HepG2 (cell line): Measurements from ENCODE around the gene NUDT16. TPM values are rescaled to one million over a fixed set of nuclear protein-coding genes. Genes with fewer than 3 reads are reported as not detected.
A peak's percentile ranks its signal among the peaks of the same experiment; 100 is the strongest.

Source experiments
- CREB1 ChIP-seq, 2 experiments: fragments of 450-650 bp in 1 of 2; IDR thresholded peaks; 2 replicates each; pipeline ENCODE4 v1.6.1; 2016 to 2017; ENCODE audit warnings: control low read depth in 1 of 2, mild to moderate bottlenecking in 1 of 2, missing compliant biosample characterization in 1 of 2, missing genetic modification characterization in 1 of 2
- HMGXB3 ChIP-seq: sonication (generic); formaldehyde crosslinking; IDR thresholded peaks from 2 replicates; pipeline ENCODE4 v1.4.0; 2020; ENCODE audit warnings: missing genetic modification reagents, borderline replicate concordance
- HOXD1 ChIP-seq: sonication (generic); formaldehyde crosslinking; IDR thresholded peaks from 2 replicates; pipeline ENCODE4 v1.5.0; 2020; ENCODE audit warnings: missing genetic modification reagents
- JUN ChIP-seq: sonication (generic); formaldehyde crosslinking; IDR thresholded peaks from 2 replicates; pipeline ENCODE4 v1.4.0; 2020; ENCODE audit warnings: mild to moderate bottlenecking, missing genetic modification reagents
- JUND ChIP-seq: sonication (generic); formaldehyde crosslinking; IDR thresholded peaks from 2 replicates; pipeline ENCODE4 v1.8.0; 2022; ENCODE audit warnings: mild to moderate bottlenecking, missing genetic modification reagents
- ONECUT2 ChIP-seq: sonication (generic); formaldehyde crosslinking; IDR thresholded peaks from 2 replicates; pipeline ENCODE4 v1.4.0; 2020; ENCODE audit warnings: missing genetic modification reagents
- PAXIP1 ChIP-seq: sonication (generic); formaldehyde crosslinking; conservative IDR thresholded peaks from 2 replicates; pipeline ENCODE4 v1.4.0; 2020; ENCODE audit warnings: mild to moderate bottlenecking, missing genetic modification reagents, moderate library complexity
- POLR2A ChIP-seq, 2 experiments: IDR thresholded peaks; 2 replicates each; pipeline ENCODE4 v1.6.1; 2011; ENCODE audit warnings: low read depth in 2 of 2, low read length in 2 of 2, mild to moderate bottlenecking in 1 of 2, moderate library complexity in 1 of 2; ENCODE audit not compliant: insufficient read depth in 1 of 2
- SOX6 ChIP-seq, 2 experiments: fragments of 450-650 bp in 1 of 2; sonication (generic) in 1 of 2; formaldehyde crosslinking in 1 of 2; IDR thresholded peaks; 2 replicates each; pipeline versions ENCODE4 v1.4.0 to v1.6.1; 2017 to 2020; ENCODE audit warnings: antibody characterized with exemption in 1 of 2, mild to moderate bottlenecking in 1 of 2, missing genetic modification reagents in 1 of 2
- THAP11 ChIP-seq: IDR thresholded peaks from 2 replicates; pipeline ENCODE4 v1.6.1; 2016; ENCODE audit warnings: missing biosample characterization, missing genetic modification reagents
- ZNF160 ChIP-seq: sonication (generic); formaldehyde crosslinking; IDR thresholded peaks from 2 replicates; pipeline ENCODE4 v1.8.0; 2022; ENCODE audit warnings: mild to moderate bottlenecking, inconsistent platforms, missing genetic modification reagents
- ZNF550 ChIP-seq: sonication (generic); formaldehyde crosslinking; IDR thresholded peaks from 2 replicates; pipeline ENCODE4 v1.4.0; 2020; ENCODE audit warnings: mild to moderate bottlenecking, missing genetic modification reagents, borderline replicate concordance
- ZNF678 ChIP-seq: sonication (generic); formaldehyde crosslinking; IDR thresholded peaks from 2 replicates; pipeline ENCODE4 v1.4.0; 2020; ENCODE audit warnings: mild to moderate bottlenecking, missing genetic modification reagents
- ZNF7 ChIP-seq: IDR thresholded peaks from 2 replicates; pipeline ENCODE4 v1.6.1; 2016; ENCODE audit warnings: missing biosample characterization, missing genetic modification reagents
- ZNF776 ChIP-seq: sonication (generic); formaldehyde crosslinking; IDR thresholded peaks from 2 replicates; pipeline ENCODE4 v1.4.0; 2020; ENCODE audit warnings: mild to moderate bottlenecking, missing genetic modification reagents
- ZSCAN21 ChIP-seq: sonication (generic); formaldehyde crosslinking; IDR thresholded peaks from 2 replicates; pipeline ENCODE4 v1.8.0; 2022; ENCODE audit warnings: mild to moderate bottlenecking, missing genetic modification reagents, moderate library complexity, borderline replicate concordance
- polyA plus RNA-seq, 8 experiments: library from polyadenylated mRNA; depleted of rRNA in 3 of 8; stranded (reverse) in 7 of 8; unstranded in 1 of 8; fragments of >200 nt; fragmentation: Illumina TruSeq in 4 of 8; extraction: Trizol in 4 of 8; gene quantifications; 2 replicates each; pipeline versions ENCODE4 v1.2.1 to v1.2.3, GENCODE V29; 2011 to 2016; ENCODE audit warnings: low read depth in 4 of 8, missing spikeins in 1 of 8, mixed read lengths in 1 of 8; ENCODE audit not compliant: insufficient read depth in 1 of 8
- total RNA-seq, 5 experiments: library from RNA; depleted of rRNA; stranded (reverse); fragments of >200 nt; fragmentation: Illumina TruSeq; extraction: Trizol; gene quantifications; 2 replicates each; pipeline ENCODE4 v1.2.3, GENCODE V29; 2016; ENCODE audit warnings: low read depth in 1 of 5
- TF ChIP-seq, protein P1 (sequence below), 2 experiments: fragments of 450-650 bp in 1 of 2; sonication (generic) in 1 of 2; formaldehyde crosslinking; IDR thresholded peaks; 2 replicates each; pipeline versions ENCODE4 v1.5.0 to v1.8.0; 2020 to 2022; ENCODE audit warnings: mild to moderate bottlenecking in 1 of 2, missing genetic modification reagents in 1 of 2

NUDT16 gene
- total and polyA plus RNA-seq, 2 of the 13 experiments (the other 11 are each of a cell fraction or from before 2014, with no cell fraction given): 5.4 to 14.8 TPM

DNA sequence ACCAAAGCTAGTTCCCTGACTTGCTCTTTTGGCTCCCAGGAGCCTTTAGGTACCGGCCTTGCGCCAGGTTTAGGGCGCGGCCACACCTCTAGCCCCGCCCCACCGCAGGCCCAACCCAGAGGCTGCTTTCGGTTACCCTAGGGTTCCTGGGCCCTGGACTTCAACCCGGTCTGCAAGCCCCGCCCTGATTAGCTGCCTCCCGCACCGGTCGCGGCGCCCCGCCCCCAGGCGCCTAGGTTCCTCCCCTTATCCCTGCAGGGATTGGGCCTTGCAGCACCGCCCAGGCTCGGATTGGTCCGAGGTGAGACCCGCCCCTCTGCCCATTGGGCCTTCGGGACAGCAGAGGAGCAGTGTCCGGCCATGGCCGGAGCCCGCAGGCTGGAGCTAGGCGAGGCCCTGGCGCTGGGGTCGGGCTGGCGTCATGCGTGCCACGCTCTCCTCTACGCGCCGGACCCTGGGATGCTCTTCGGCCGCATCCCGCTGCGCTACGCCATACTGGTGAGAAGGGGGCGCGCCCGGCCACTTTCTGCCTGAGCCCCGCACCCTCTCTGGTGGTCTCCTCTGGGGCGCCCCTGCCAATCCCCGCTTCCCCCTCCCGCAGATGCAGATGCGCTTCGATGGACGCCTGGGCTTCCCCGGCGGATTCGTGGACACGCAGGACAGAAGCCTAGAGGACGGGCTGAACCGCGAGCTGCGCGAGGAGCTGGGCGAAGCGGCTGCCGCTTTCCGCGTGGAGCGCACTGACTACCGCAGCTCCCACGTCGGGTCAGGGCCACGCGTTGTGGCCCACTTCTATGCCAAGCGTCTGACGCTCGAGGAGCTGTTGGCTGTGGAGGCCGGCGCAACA lies at the start of gene NUDT16 (continued):
- TF ChIP-seq HMGXB3 (CRISPR knock-in tag): peak; percentile 52; the same call in 1 of the 2 replicates
- TF ChIP-seq THAP11 (CRISPR knock-in tag): peak; percentile 84
- TF ChIP-seq, protein P1, sequence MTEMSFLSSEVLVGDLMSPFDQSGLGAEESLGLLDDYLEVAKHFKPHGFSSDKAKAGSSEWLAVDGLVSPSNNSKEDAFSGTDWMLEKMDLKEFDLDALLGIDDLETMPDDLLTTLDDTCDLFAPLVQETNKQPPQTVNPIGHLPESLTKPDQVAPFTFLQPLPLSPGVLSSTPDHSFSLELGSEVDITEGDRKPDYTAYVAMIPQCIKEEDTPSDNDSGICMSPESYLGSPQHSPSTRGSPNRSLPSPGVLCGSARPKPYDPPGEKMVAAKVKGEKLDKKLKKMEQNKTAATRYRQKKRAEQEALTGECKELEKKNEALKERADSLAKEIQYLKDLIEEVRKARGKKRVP (CRISPR knock-in tag; IDR thresholded peaks at IDR 0.05): peak in 1 of 2 experiments; percentile 46; a peak in 1 of 4 replicates
- TF ChIP-seq JUN (CRISPR knock-in tag): no peak
- peak; percentile 93 for TF ChIP-seq ZNF776 (CRISPR knock-in tag)
- TF ChIP-seq PAXIP1 (CRISPR knock-in tag): peak; percentile 40; the same call in 1 of the 2 replicates
- peak; percentile 49; the same call in 1 of the 2 replicates for TF ChIP-seq CREB1 (IDR thresholded peaks at IDR 0.05)
- TF ChIP-seq CREB1 (CRISPR knock-in tag; IDR thresholded peaks at IDR 0.05): 0 out of 2 replicates have a peak, but pooled peaks have one; percentile 29
- TF ChIP-seq SOX6 (IDR thresholded peaks at IDR 0.05): no peak
- peak; percentile 46 for TF ChIP-seq SOX6 (CRISPR knock-in tag; IDR thresholded peaks at IDR 0.05)
- TF ChIP-seq POLR2A (IDR thresholded peaks at IDR 0.05; ENCODE audit: insufficient read depth in 1 of 2, low read depth in 2 of 2, low read length in 2 of 2): peak; percentile 89 to 95
- TF ChIP-seq ONECUT2 (CRISPR knock-in tag): no peak; the same call in 1 of the 2 replicates
- peak; percentile 32; the same call in 1 of the 2 replicates for TF ChIP-seq ZNF160 (CRISPR knock-in tag)
- TF ChIP-seq ZNF550: 0 out of 2 replicates have a peak, but pooled peaks have one; percentile 40
- peak; percentile 83 for TF ChIP-seq HOXD1 (CRISPR knock-in tag)
- no peak for TF ChIP-seq ZNF678 (CRISPR knock-in tag)
- TF ChIP-seq ZSCAN21 (CRISPR knock-in tag): peak; percentile 69
- no peak for TF ChIP-seq ZNF7 (CRISPR knock-in tag)
- TF ChIP-seq JUND (CRISPR knock-in tag): no peak
